Measurements from ENCODE around the gene POU2F3. TPM values are rescaled to one million over a fixed set of nuclear protein-coding genes. Genes with fewer than 3 reads are reported as not detected.

Gene POU2F3
- total RNA-seq, 1 donor from 2014 or later = 0.98 TPM

DNA sequence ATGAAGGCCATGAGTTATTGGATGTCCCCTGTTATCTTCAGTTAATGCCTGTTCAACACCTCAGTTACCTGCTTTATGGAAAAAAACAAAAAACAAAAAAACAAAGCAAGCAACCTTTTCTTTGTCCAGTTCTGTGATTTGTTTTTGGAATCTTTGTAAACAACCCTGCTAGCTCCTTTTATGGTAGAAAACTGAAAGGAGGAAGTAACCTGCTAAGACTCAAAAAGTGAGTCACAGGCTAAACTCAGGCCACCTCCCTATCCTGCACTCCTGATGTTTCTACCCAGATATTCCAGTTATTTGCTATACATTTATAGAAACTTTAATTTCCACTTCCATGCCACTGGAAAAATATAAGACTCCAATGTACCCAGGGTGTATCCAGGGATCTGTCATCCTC, 64.6 kb downstream of the POU2F3 start:
- peaks cover 14% of the 10 kb centered on the region for H3K4me1 Mint-ChIP-seq
- H3K9me3 Mint-ChIP-seq = no peaks in the 10 kb centered on the region
- no peak overlapping the region for H3K4me3 Mint-ChIP-seq
- DNase-seq (ENCODE audit: low spot score in 2 of 2, unreplicated experiment in 2 of 2) = no peak
- H3K36me3 Mint-ChIP-seq = no peaks in the 10 kb centered on the region
- H3K27me3 Mint-ChIP-seq (ENCODE audit: low read depth) = peaks cover 2% of the 10 kb centered on the region
- H3K27ac Mint-ChIP-seq = no peak overlapping the region
- no peak for TF ChIP-seq CTCF (IDR thresholded peaks at IDR 0.05; ENCODE audit: unreplicated experiment)

GRCh38 chr11:120305286-120305685, 65.3 kb downstream of the POU2F3 start:
- H3K4me3 Mint-ChIP-seq = no peak overlapping the region
- H3K27me3 Mint-ChIP-seq (ENCODE audit: low read depth) = peaks cover 2% of the 10 kb centered on the region
- H3K4me1 Mint-ChIP-seq = peaks cover 10% of the 10 kb centered on the region
- H3K27ac Mint-ChIP-seq = no peak overlapping the region
- TF ChIP-seq CTCF (IDR thresholded peaks at IDR 0.05; ENCODE audit: unreplicated experiment) = no peak
- H3K36me3 Mint-ChIP-seq = no peaks in the 10 kb centered on the region
- no peak for DNase-seq (ENCODE audit: low spot score in 2 of 2, unreplicated experiment in 2 of 2)
- no peaks in the 10 kb centered on the region for H3K9me3 Mint-ChIP-seq

- Mint-ChIP-seq H3K4me1 (peaks cover 9% of the 10 kb centered on the region), H3K27ac (no peak overlapping the region), H3K27me3 (ENCODE audit: low read depth) (peaks cover 2% of the 10 kb centered on the region), H3K36me3 (no peaks in the 10 kb centered on the region), H3K4me3 (no peak overlapping the region), H3K9me3 (no peaks in the 10 kb centered on the region)
- TF ChIP-seq CTCF (IDR thresholded peaks at IDR 0.05; ENCODE audit: unreplicated experiment) = no peak
- no peak for DNase-seq (ENCODE audit: low spot score in 2 of 2, unreplicated experiment in 2 of 2)
Measured at GRCh38 chr11:120306519-120307242, 66.7 kb downstream of the POU2F3 start.

GRCh38 chr11:120307476-120307875, 67.5 kb downstream of the POU2F3 start:
- Mint-ChIP-seq H3K4me1 (peaks cover under 1% of the 10 kb centered on the region), H3K4me3 (no peak overlapping the region), H3K36me3 (no peaks in the 10 kb centered on the region), H3K27ac (no peak overlapping the region), H3K9me3 (no peaks in the 10 kb centered on the region), H3K27me3 (ENCODE audit: low read depth) (peaks cover 2% of the 10 kb centered on the region)
- TF ChIP-seq CTCF (IDR thresholded peaks at IDR 0.05; ENCODE audit: unreplicated experiment) = no peak
- DNase-seq (ENCODE audit: low spot score in 2 of 2, unreplicated experiment in 2 of 2) = no peak

DNA sequence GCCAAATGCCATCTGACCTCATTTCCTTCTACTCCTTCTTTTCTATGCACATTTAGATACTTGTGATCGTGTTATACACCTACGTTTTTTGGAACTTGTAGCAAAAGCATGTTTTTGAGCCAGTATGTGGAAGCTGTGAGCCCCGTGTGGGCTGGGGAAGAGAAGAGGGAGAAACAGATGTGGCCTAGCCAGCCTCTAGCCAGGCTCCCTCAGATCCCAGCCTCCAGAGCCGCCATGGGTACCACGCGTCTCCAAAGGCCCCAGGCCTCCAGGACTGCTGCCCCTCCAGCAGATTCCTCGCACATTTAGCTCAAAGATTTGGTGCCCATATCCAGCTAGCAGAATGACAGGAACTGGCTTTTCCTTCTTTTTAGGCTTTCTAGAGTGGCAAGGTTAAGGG, 68.1 kb downstream of the POU2F3 start:
- no peak overlapping the region for H3K27ac Mint-ChIP-seq
- H3K4me3 Mint-ChIP-seq = no peak overlapping the region
- peaks cover 2% of the 10 kb centered on the region for H3K27me3 Mint-ChIP-seq (ENCODE audit: low read depth)
- H3K36me3 Mint-ChIP-seq = no peaks in the 10 kb centered on the region
- no peaks in the 10 kb centered on the region for H3K4me1 Mint-ChIP-seq
- no peak for TF ChIP-seq CTCF (IDR thresholded peaks at IDR 0.05; ENCODE audit: unreplicated experiment)
- no peak for DNase-seq (ENCODE audit: low spot score in 2 of 2, unreplicated experiment in 2 of 2)
- no peaks in the 10 kb centered on the region for H3K9me3 Mint-ChIP-seq
